Skeletal muscle cell (primary cell): ENCODE measurements around the gene CLIP4.
A peak's percentile ranks its signal among the peaks of the same experiment; 100 is the strongest.

Experiments used
- DNase-seq: peaks from one replicate; pipeline ENCODE4 v3.0.0-alpha.2; 2010; ENCODE audit warnings: low read depth
- H3K4me3 ChIP-seq: 2 replicates; pipeline ENCODE4 v1.5.1; 2011; ENCODE audit warnings: low read depth, mild to moderate bottlenecking, control low read depth, low read length, moderate library complexity

CLIP4 gene

GRCh38 chr2:29227935-29228675, 112.9 kb downstream of the CLIP4 start:
- peak; percentile 43 for DNase-seq
- H3K4me3 ChIP-seq, result no peak overlapping the region

GRCh38 chr2:29228947-29229346, 113.7 kb downstream of the CLIP4 start:
- DNase-seq, result no peak
- H3K4me3 ChIP-seq, result no peak overlapping the region

- DNase-seq, result no peak
Measured at GRCh38 chr2:29229640-29230039, 114.4 kb downstream of the CLIP4 start.

GRCh38 chr2:29232041-29232440, 116.8 kb downstream of the CLIP4 start:
- no peak overlapping the region for H3K4me3 ChIP-seq
- no peak for DNase-seq

More at GRCh38 chr2:29229640-29230039, 114.4 kb downstream of the CLIP4 start:
- no peak overlapping the region for H3K4me3 ChIP-seq

GRCh38 chr2:29233428-29233827, 118.2 kb downstream of the CLIP4 start:
- H3K4me3 ChIP-seq, result no peak overlapping the region
- no peak for DNase-seq

GRCh38 chr2:29235411-29235810, 120.2 kb downstream of the CLIP4 start:
- no peak for DNase-seq
- H3K4me3 ChIP-seq, result no peak overlapping the region

- DNase-seq, result no peak
- no peak overlapping the region for H3K4me3 ChIP-seq
Measured at GRCh38 chr2:29236074-29236473, 120.9 kb downstream of the CLIP4 start.

- no peak overlapping the region for H3K4me3 ChIP-seq
- no peak for DNase-seq
Measured at GRCh38 chr2:29238497-29238896, 123.3 kb downstream of the CLIP4 start.
